ENCODE measurements around the gene SLBP. TPM values are rescaled to one million over a fixed set of nuclear protein-coding genes. Genes with fewer than 3 reads are reported as not detected.

SLBP gene
- total and polyA plus RNA-seq, 2 donors (not counting 3 experiments of a cell fraction or from before 2014, with no cell fraction given): 48.3 to 63.1 TPM

DNA sequence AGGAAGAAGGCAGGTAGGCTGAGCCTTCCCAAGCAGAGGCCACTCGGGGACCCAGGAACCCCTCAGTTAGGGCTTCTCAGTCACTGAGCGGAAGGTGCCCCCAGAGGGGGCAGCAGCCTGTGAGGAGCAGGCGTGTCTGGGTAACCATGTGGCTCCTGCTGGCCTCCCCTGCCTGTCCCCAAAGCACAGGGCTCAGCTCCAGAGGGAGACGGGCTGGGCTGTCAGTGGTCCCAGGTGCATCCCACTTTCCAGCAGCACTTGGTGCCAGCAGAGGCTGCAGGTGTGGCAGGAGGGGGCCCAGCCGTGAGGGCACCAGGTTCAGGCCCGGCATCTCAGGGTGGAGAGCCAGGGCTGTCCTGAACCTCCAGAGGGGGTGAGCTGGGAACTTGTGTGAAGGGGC, 31.9 kb upstream of the SLBP start:
- Histone ChIP-seq H2AFZ (ENCODE audit: low read depth, low read length) (no peak overlapping the region), H3K79me2 (ENCODE audit: control insufficient read depth, insufficient read depth, low read length) (no peaks in the 10 kb centered on the region), H3K4me2 (ENCODE audit: insufficient read depth, low read length) (no peak overlapping the region), H4K20me1 (replicated peaks; ENCODE audit: control insufficient read depth, extremely low read depth, insufficient read depth, low read length) (no peaks in the 10 kb centered on the region), H3K9me1 (replicated peaks; ENCODE audit: control insufficient read depth, extremely low read depth, insufficient read depth, low read length) (no peaks in the 10 kb centered on the region), H3K9me3 (replicated peaks; ENCODE audit: control insufficient read depth, insufficient read depth, low read length) (no peaks in the 10 kb centered on the region), H3K4me1 (ENCODE audit: control insufficient read depth, extremely low read depth, insufficient read depth, low read length) (peaks cover 4% of the 10 kb centered on the region), H3K27me3 (ENCODE audit: control insufficient read depth in 2 of 2, insufficient read depth in 2 of 2, low read length in 2 of 2) (no peaks in the 10 kb centered on the region), H3K4me3 (replicated peaks in 1 of 3; ENCODE audit: insufficient read depth in 1 of 3, low read depth in 1 of 3, low read length in 3 of 3) (no peak overlapping the region), H3K36me3 (ENCODE audit: control insufficient read depth in 2 of 2, extremely low read depth in 1 of 2, insufficient read depth in 2 of 2, low read length in 2 of 2) (peaks cover 8 to 26% of the 10 kb centered on the region in 2 experiments), H3K27ac (ENCODE audit: insufficient read depth, low read depth, low read length) (no peak overlapping the region), H3K9ac (replicated peaks; ENCODE audit: extremely low read depth, insufficient read depth, low read length) (no peak overlapping the region)
- ChIA-PET CTCF (interaction anchor here (2.6 to 6.0 kb wide), 2 partner anchors 67 to 167 kb away, joined by 14 to 198 read pairs; no protein-coding TSS in a partner anchor), POLR2A (interaction anchor here (0.6 kb wide), 1 partner anchor 13 kb away, joined by 5 read pairs; no protein-coding TSS in a partner anchor)
- DNase-seq (ENCODE audit: low read depth, low spot score): no peak
- intact Hi-C loops (cut with micrococcal nuclease) (no loop called here), dilution Hi-C loops (cut with MboI; ENCODE audit: extremely low pct_ligation_motif_present, low sequenced_read_pairs) (no loop called here)
- TF ChIP-seq EZH2 (IDR thresholded peaks at IDR 0.05; ENCODE audit: borderline replicate concordance, low read depth, low read length, severe bottlenecking) (no peak), FOS (IDR thresholded peaks at IDR 0.05; ENCODE audit: borderline replicate concordance, insufficient read depth, low read length) (no peak), POLR2AphosphoS5 (IDR thresholded peaks at IDR 0.05; ENCODE audit: insufficient read depth, low read depth, low read length) (no peak), CTCF (IDR thresholded peaks at IDR 0.05; ENCODE audit: extremely low read depth in 1 of 2, insufficient read depth in 1 of 2, low read depth in 1 of 2, low read length in 2 of 2) (no peak), GATA2 (IDR thresholded peaks at IDR 0.05; ENCODE audit: insufficient read depth, insufficient read length, low read depth, low read length) (no peak), MYC (IDR thresholded peaks at IDR 0.05; ENCODE audit: low read depth, low read length) (no peak), JUN (IDR thresholded peaks at IDR 0.05; ENCODE audit: borderline replicate concordance, insufficient read depth, insufficient read length, low read depth) (no peak), POLR2A (IDR thresholded peaks at IDR 0.05; ENCODE audit: low read depth, low read length) (no peak)
- TF ChIP-seq, protein P1, sequence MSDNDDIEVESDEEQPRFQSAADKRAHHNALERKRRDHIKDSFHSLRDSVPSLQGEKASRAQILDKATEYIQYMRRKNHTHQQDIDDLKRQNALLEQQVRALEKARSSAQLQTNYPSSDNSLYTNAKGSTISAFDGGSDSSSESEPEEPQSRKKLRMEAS (IDR thresholded peaks at IDR 0.05; ENCODE audit: insufficient read depth, insufficient read length): no peak
- no peak for FAIRE-seq
- no TSS peak for BruUV-seq (replicated peaks)

Measured in endothelial cell of umbilical vein (primary cell).